A673 (cell line): ENCODE results near the gene UGT1A1.

Experiments
- CTCF ChIP-seq: fragments of 300-800, 200-600 bp; sonication (generic); conservative IDR thresholded peaks from 2 replicates; pipeline ENCODE4 v1.5.1; 2017; ENCODE audit warnings: low read depth, mild to moderate bottlenecking, antibody characterized with exemption, low read length, moderate library complexity, mixed read lengths
- EZH2 ChIP-seq: fragments of 200-600 bp; sonication (generic); IDR thresholded peaks from 2 replicates; pipeline ENCODE4 v1.6.1; 2017; ENCODE audit warnings: borderline replicate concordance, low read depth, mild to moderate bottlenecking, mixed read lengths, antibody characterized with exemption, low read length; ENCODE audit not compliant: poor library complexity, severe bottlenecking

DNA sequence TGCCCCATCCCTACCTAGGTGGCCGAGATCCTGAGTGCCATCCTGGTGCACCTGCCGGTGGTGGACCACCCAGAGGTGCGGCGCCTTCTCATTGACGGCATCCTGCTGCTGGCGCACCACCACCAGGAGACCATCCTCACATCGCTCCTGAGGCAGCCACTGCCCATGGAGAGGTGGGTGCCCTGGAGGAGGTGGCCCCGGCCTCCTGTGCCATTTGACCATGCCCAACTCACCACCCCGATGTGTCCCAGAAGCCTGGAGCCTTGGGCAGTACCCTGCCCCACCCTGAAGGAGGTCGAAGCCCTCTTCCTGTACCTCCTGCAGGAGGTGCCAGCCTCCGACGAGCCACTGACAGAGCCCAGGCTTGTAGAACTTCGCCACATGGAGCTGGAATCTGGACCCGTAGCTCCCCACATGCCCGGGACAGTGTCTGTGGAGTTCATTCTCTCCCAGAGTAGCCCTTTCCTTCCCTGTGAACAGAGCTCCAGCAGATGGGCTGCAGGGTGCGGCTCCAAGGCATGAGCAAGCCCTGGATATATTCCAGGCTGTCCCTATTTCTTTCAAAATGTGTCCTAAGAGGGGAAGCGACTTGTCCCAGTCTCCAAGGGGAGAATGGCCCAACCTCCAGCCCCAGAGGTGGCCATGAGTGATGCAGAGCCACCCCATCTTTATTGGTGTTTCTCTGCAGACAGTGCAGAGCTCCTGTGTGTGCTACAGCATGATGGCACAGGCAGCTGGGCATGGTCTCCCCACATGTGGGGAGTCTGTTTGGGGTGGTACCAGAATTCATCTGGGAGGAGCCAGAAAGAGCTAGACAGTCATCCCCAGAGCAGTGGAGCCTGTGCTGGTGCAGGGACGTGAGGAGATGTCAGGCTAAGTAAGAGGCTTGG is 60.1 kb downstream of the UGT1A1 start:
- TF ChIP-seq CTCF (no peak), EZH2 (no peak)
